ENCODE results near the gene IL1R1.
"Not testable (repeated sequence)": the region's sequence is repeated elsewhere in the genome, so short reads cannot be mapped to it uniquely, and the experiment has no call there.

IL1R1 gene

GRCh38 chr2:102141970-102142828 lies at the start of gene IL1R1:
Gene IL1R1 (plus strand): TSS chr2:102142746. CDS start chr2:102157725, 14,979 bp downstream.
- peak; percentile 29 for DNase-seq

- DNase-seq: no peak
Observed at GRCh38 chr2:102093662-102094061, 48.9 kb upstream of the IL1R1 start.

GRCh38 chr2:102094917-102095316 lies 47.6 kb upstream of the IL1R1 start:
- DNase-seq: peak; percentile 33

- no peak for DNase-seq
Observed at GRCh38 chr2:102096103-102096502, 46.4 kb upstream of the IL1R1 start.

- DNase-seq: no peak
Observed at GRCh38 chr2:102098756-102099155, 43.8 kb upstream of the IL1R1 start.

GRCh38 chr2:102099536-102100298 lies 42.8 kb upstream of the IL1R1 start:
- no peak for DNase-seq

- DNase-seq: no peak
Observed at GRCh38 chr2:102100371-102101096, 42.0 kb upstream of the IL1R1 start.

GRCh38 chr2:102101097-102101848 lies 41.3 kb upstream of the IL1R1 start:
- DNase-seq: no peak

- no peak for DNase-seq
Observed at GRCh38 chr2:102101849-102102635, 40.5 kb upstream of the IL1R1 start.

- DNase-seq: not testable (repeated sequence)
Observed at GRCh38 chr2:102102636-102102948, 40.0 kb upstream of the IL1R1 start.

- DNase-seq: no peak
Observed at GRCh38 chr2:102103284-102103683, 39.3 kb upstream of the IL1R1 start.

GRCh38 chr2:102103992-102104871 lies 38.3 kb upstream of the IL1R1 start:
- peak; percentile 80 for DNase-seq

GRCh38 chr2:102106133-102106556 lies 36.4 kb upstream of the IL1R1 start:
- no peak for DNase-seq

- DNase-seq: not testable (repeated sequence)
Observed at GRCh38 chr2:102106813-102107740, 35.5 kb upstream of the IL1R1 start.

GRCh38 chr2:102107741-102108070 lies 34.8 kb upstream of the IL1R1 start:
- DNase-seq: no peak

GRCh38 chr2:102109016-102109415 lies 33.5 kb upstream of the IL1R1 start:
- DNase-seq: no peak

GRCh38 chr2:102110171-102110570 lies 32.4 kb upstream of the IL1R1 start:
- no peak for DNase-seq

GRCh38 chr2:102110596-102111334 lies 31.8 kb upstream of the IL1R1 start:
- no peak for DNase-seq

GRCh38 chr2:102111823-102112222 lies 30.7 kb upstream of the IL1R1 start:
- DNase-seq: no peak

Measured in activated naive CD4-positive, alpha-beta T cell treated with Interleukin-2 at 50 U/mL for 16 hours (primary cell).